Hepatocyte (in vitro differentiated cells): ENCODE measurements around the gene IL16. TPM values are rescaled to one million over a fixed set of nuclear protein-coding genes. Genes with fewer than 3 reads are reported as not detected.

Source experiments
- DNase-seq: peaks from one replicate; pipeline ENCODE4 v3.0.0-alpha.2; 2016; ENCODE audit warnings: low spot score
- H2AFZ ChIP-seq: fragments of 200-600 bp; sonication (generic); 2 replicates; pipeline ENCODE4 v1.6.0; 2016; ENCODE audit warnings: antibody characterized with exemption, mild to moderate bottlenecking
- H3K27ac ChIP-seq: fragments of 200-600 bp; sonication (generic); 2 replicates; pipeline ENCODE4 v1.5.1; 2016; ENCODE audit warnings: mild to moderate bottlenecking
- H3K27me3 ChIP-seq: fragments of 200-600 bp; sonication (generic); 2 replicates; pipeline ENCODE4 v1.6.1; 2016
- H3K36me3 ChIP-seq: fragments of 200-600 bp; sonication (generic); replicated peaks from 2 replicates; pipeline ENCODE4 v1.5.1; 2016; ENCODE audit warnings: low read depth; ENCODE audit not compliant: insufficient read depth
- H3K4me1 ChIP-seq: fragments of 200-600 bp; sonication (generic); 2 replicates; pipeline ENCODE4 v1.5.1; 2016; ENCODE audit warnings: mild to moderate bottlenecking, moderate library complexity; ENCODE audit not compliant: insufficient read depth
- H3K4me2 ChIP-seq: fragments of 200-600 bp; sonication (generic); 2 replicates; pipeline ENCODE4 v1.6.0; 2016
- H3K4me3 ChIP-seq: fragments of 200-600 bp; sonication (generic); 2 replicates; pipeline ENCODE4 v1.5.1; 2016; ENCODE audit warnings: mild to moderate bottlenecking
- H3K79me2 ChIP-seq: fragments of 200-600 bp; sonication (generic); 2 replicates; pipeline ENCODE4 v1.6.0; 2017; ENCODE audit warnings: mild to moderate bottlenecking
- H3K9me2 ChIP-seq: fragments of 200-600 bp; sonication (generic); replicated peaks from 2 replicates; pipeline ENCODE4 v1.6.0; 2017; ENCODE audit warnings: mild to moderate bottlenecking; ENCODE audit not compliant: insufficient read depth
- H3K9me3 ChIP-seq: fragments of 200-600 bp; sonication (generic); 2 replicates; pipeline ENCODE4 v1.5.1; 2016; ENCODE audit warnings: low read depth, mild to moderate bottlenecking
- H4K20me1 ChIP-seq: fragments of 200-600 bp; sonication (generic); 2 replicates; pipeline ENCODE4 v1.6.0; 2016; ENCODE audit warnings: mild to moderate bottlenecking; ENCODE audit not compliant: insufficient read depth, poor library complexity, severe bottlenecking
- CTCF ChIP-seq: fragments of 200-600 bp; sonication (generic); IDR thresholded peaks from 2 replicates; pipeline ENCODE4 v1.5.1; 2016; ENCODE audit warnings: antibody characterized with exemption, mild to moderate bottlenecking; ENCODE audit not compliant: poor library complexity
- EZH2 ChIP-seq: fragments of 200-600 bp; sonication (generic); IDR thresholded peaks from 2 replicates; pipeline ENCODE4 v1.6.1; 2016; ENCODE audit warnings: antibody characterized with exemption, mild to moderate bottlenecking, borderline replicate concordance
- EZH2phosphoT487 ChIP-seq: fragments of 200-600 bp; sonication (generic); IDR thresholded peaks from one replicate; pipeline ENCODE4 v1.6.1; 2018; ENCODE audit warnings: antibody characterized with exemption, mild to moderate bottlenecking, low read depth, moderate library complexity; ENCODE audit not compliant: unreplicated experiment, severe bottlenecking
- WGBS: methylation state at CpG from one replicate; pipeline ENCODE4 v1.1.6; 2016; ENCODE audit warnings: low lambda C conversion rate; ENCODE audit errors: missing lambda C conversion rate; 5-methylcytosine and 5-hydroxymethylcytosine counted together
- polyA plus RNA-seq: library from polyadenylated mRNA; unstranded; fragments of >200 nt; fragmentation: Nextera tagmentation; extraction: Ambion mirVana; gene quantifications from 2 replicates; pipeline ENCODE4 v1.2.1, GENCODE V29; 2016
- total RNA-seq: library from RNA; depleted of rRNA; stranded (reverse); fragments of >200 nt; gene quantifications from 2 replicates; pipeline ENCODE4 v1.2.3, GENCODE V29; 2014

Gene IL16
- total and polyA plus RNA-seq, 2 experiments from 2014 or later, result 1.1 to 2.4 TPM

DNA sequence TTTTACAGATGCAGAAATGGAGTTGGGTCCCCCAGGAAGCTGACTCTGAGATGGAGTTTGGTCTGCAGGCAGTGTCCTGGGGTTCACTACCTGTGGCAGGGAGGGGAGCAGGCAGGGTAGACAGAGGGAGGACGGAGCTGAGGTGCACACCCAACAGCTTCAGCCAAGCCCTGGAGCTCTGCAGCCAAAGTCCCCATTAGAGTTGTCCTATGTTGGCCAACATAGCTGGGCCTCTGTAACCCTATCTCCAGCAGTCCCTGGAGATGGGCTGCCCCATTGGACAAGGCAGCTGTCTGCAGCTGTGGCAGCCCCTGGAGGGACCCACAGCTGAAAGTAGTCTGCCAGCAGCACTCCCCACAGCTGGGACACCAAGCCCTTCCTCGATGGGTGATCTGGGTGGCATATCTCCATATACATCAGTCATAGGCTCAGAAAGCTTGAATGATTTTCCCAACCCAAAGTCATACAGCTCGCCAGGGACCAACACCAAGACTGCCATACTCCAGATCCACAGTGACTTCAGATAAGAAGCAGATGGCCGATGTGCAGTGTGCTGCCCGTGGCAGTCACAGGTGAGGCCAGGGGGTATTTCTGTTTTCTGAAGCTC lies 95.3 kb downstream of the IL16 start:
- Histone ChIP-seq H3K9me3 (no peaks in the 10 kb centered on the region), H3K4me2 (no peak overlapping the region), H4K20me1 (no peaks in the 10 kb centered on the region), H3K9me2 (no peaks in the 10 kb centered on the region), H3K79me2 (no peaks in the 10 kb centered on the region), H3K36me3 (no peaks in the 10 kb centered on the region), H3K4me1 (no peaks in the 10 kb centered on the region), H3K4me3 (no peak overlapping the region), H3K27me3 (no peaks in the 10 kb centered on the region), H3K27ac (no peak overlapping the region), H2AFZ (no peak overlapping the region)
- no peak for DNase-seq
- TF ChIP-seq CTCF (no peak), EZH2phosphoT487 (no peak), EZH2 (no peak)
- WGBS, result 74% methylated on average over 5 of the region's 5 CpGs

DNA sequence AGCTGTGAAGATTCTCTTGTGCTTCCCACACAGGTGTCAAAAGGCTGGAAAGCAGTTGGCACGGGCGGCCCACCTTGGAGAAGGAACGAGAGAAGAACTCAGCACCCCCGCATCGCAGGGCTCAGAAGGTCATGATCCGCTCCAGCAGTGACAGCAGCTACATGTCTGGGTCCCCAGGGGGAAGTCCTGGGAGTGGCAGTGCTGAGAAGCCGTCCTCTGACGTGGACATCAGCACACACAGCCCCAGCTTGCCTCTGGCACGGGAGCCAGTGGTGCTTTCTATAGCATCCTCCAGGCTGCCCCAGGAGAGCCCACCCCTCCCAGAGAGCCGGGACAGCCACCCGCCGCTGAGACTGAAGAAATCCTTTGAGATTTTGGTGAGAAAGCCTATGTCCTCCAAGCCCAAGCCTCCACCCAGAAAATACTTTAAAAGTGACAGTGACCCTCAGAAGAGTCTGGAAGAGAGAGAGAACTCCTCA lies 95.9 kb downstream of the IL16 start:
- Histone ChIP-seq H4K20me1 (no peaks in the 10 kb centered on the region), H3K36me3 (no peaks in the 10 kb centered on the region), H3K9me3 (no peaks in the 10 kb centered on the region), H3K79me2 (no peaks in the 10 kb centered on the region), H3K4me3 (no peak overlapping the region), H3K9me2 (no peaks in the 10 kb centered on the region), H3K4me1 (no peaks in the 10 kb centered on the region), H2AFZ (no peak overlapping the region), H3K27me3 (no peaks in the 10 kb centered on the region), H3K27ac (no peak overlapping the region), H3K4me2 (no peak overlapping the region)
- TF ChIP-seq EZH2phosphoT487 (no peak), EZH2 (no peak), CTCF (no peak)
- DNase-seq, result no peak
- WGBS, result 90% methylated on average over 12 of the region's 12 CpGs

GRCh38 chr15:81293728-81294515 lies 97.2 kb downstream of the IL16 start:
- Histone ChIP-seq H4K20me1 (no peaks in the 10 kb centered on the region), H3K27me3 (no peaks in the 10 kb centered on the region), H3K9me3 (no peaks in the 10 kb centered on the region), H3K9me2 (no peaks in the 10 kb centered on the region), H3K36me3 (no peaks in the 10 kb centered on the region), H3K27ac (no peak overlapping the region), H3K4me3 (no peak overlapping the region), H2AFZ (no peak overlapping the region), H3K4me1 (no peaks in the 10 kb centered on the region), H3K79me2 (no peaks in the 10 kb centered on the region), H3K4me2 (no peak overlapping the region)
- WGBS, result 79% methylated on average over 9 of the region's 9 CpGs
- DNase-seq, result no peak
- TF ChIP-seq EZH2phosphoT487 (no peak), EZH2 (no peak), CTCF (no peak)
